GM18519 (cell line): Measurements from ENCODE around the gene AJAP1.

Source experiments
- ATAC-seq: cut with Tn5 transposase; IDR thresholded peaks from one replicate; pipeline ENCODE4 v1.9.1; 2021; ENCODE audit warnings: mild to moderate bottlenecking, moderate library complexity; ENCODE audit not compliant: unreplicated experiment, low FRiP score

The AJAP1 gene

GRCh38 chr1:4677608-4678007, 23.2 kb downstream of the AJAP1 start:
- ATAC-seq: no peak

GRCh38 chr1:4678066-4678717, 23.8 kb downstream of the AJAP1 start:
- no peak for ATAC-seq

- no peak for ATAC-seq
These were observed 26.6 kb downstream of the AJAP1 start for GRCh38 chr1:4681026-4681425.

GRCh38 chr1:4682607-4683220, 28.3 kb downstream of the AJAP1 start:
- ATAC-seq: no peak

- ATAC-seq: no peak
These were observed 29.7 kb downstream of the AJAP1 start for GRCh38 chr1:4684136-4684535.

GRCh38 chr1:4684864-4685522, 30.6 kb downstream of the AJAP1 start:
- no peak for ATAC-seq

- no peak for ATAC-seq
These were observed 31.1 kb downstream of the AJAP1 start for GRCh38 chr1:4685523-4685865.

- no peak for ATAC-seq
These were observed 33.5 kb downstream of the AJAP1 start for GRCh38 chr1:4687943-4688342.

GRCh38 chr1:4689271-4689935, 35.0 kb downstream of the AJAP1 start:
- ATAC-seq: no peak

- no peak for ATAC-seq
These were observed 35.7 kb downstream of the AJAP1 start for GRCh38 chr1:4689941-4690635.

GRCh38 chr1:4690951-4691675, 36.7 kb downstream of the AJAP1 start:
- ATAC-seq: no peak

- no peak for ATAC-seq
These were observed 37.5 kb downstream of the AJAP1 start for GRCh38 chr1:4691766-4692405.

- no peak for ATAC-seq
These were observed 38.0 kb downstream of the AJAP1 start for GRCh38 chr1:4692437-4692836.

- no peak for ATAC-seq
These were observed 38.9 kb downstream of the AJAP1 start for GRCh38 chr1:4693331-4693730.

GRCh38 chr1:4693891-4694290, 39.5 kb downstream of the AJAP1 start:
- ATAC-seq: no peak

GRCh38 chr1:4694492-4694891, 40.1 kb downstream of the AJAP1 start:
- ATAC-seq: no peak

GRCh38 chr1:4695241-4695640, 40.8 kb downstream of the AJAP1 start:
- ATAC-seq: no peak

GRCh38 chr1:4696161-4696745, 41.8 kb downstream of the AJAP1 start:
- no peak for ATAC-seq

GRCh38 chr1:4696753-4697152, 42.3 kb downstream of the AJAP1 start:
- ATAC-seq: no peak
